DMS 273 (cell line): Measurements from ENCODE around the gene UBE2G2.

ENCODE experiments used
- DNase-seq: peaks from one replicate; lab custom pipeline; 2025; ENCODE audit not compliant: unreplicated experiment; lab: John Stamatoyannopoulos, UW

Gene UBE2G2

DNA sequence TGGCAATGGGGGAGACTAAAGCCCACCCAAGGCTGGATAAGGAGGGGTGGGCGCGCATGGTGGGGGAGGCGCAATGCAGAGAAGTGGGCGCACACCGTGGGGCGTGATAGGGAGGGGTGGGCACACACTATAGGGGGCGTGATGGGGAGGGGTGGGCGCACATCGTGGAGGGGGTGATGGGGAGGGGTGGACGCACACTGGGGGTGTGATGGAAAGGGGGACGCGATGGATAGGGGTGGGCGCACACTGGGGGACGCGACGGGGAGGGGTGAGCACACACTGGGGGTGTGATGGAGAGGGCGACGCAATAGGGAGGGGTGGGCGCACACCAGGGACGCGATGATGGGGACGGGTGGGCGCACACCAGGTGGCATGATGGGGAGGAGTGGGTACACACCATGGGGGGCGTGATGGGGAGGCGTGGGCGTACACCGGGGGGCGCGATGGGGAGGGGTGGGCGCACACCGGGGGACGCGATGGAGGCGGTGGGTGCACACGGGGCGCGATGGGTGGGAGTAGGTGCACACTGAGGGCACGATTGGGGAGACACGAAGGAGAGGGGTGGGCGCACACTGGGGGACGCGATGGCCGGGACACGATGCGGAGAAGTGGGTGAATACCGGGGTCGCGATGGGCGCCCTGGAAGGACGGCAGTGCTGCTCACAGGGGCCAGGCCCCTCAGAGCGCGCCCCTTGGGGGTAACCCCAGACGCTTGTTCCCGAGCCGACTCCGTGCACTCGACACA, 15.3 kb upstream of the UBE2G2 start:
- DNase-seq = no peak

DNA sequence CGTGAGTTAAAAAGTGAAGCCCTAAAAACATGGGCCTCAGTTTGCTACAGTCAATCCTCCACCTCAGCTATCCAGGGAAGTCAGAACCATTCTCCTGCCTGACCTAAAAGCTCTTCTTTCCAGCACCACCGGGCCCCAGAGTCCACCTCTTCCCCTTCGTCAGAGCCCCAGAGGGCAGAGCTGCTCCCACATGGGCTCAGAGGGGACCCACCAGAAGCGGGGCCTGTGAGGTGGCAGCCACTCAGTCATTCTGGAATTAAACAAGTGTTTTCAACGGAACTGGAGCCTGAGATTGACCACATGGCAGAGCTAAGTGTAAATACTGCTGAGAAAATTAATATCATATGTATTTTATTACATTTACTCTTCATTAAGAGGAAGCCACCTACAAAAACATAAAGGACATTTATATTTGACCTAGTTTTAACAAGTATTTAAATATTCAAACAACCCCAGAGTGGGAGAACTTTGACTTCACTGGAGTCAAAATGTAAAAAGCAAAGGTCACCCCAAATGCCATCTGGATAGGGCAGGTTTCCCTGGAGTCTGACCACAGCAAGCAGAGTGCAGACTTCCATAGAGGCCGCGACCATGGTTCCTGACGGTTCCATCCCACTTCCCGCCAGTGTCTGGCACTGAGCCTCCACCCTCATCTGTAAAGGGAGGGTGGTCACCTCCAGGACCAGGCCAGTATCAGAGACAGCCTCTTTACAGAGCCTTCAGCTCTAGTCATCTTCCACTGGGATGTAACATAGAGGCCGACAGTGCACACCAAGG, 14.4 kb upstream of the UBE2G2 start:
- DNase-seq = peak; percentile 21

DNA sequence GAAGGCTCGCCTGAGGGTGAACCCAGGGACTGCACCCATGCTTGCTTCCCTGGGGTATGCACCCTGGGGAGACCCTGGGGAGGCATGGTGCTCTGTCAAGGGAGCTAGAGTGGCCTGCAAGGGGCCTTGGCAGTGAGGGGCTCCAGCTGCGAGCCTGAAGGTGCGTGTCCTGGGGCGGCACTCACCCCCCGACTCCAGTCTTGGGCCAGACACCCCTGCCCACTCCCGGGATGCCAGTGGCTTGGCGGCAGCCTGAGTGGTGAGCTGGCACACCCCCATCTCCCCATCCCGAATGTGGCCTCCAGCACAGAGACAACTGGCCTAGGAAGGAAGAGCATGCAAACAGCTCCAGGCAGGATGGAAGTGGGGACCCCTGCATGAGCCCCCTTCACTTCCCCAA, 13.6 kb upstream of the UBE2G2 start:
- no peak for DNase-seq

DNA sequence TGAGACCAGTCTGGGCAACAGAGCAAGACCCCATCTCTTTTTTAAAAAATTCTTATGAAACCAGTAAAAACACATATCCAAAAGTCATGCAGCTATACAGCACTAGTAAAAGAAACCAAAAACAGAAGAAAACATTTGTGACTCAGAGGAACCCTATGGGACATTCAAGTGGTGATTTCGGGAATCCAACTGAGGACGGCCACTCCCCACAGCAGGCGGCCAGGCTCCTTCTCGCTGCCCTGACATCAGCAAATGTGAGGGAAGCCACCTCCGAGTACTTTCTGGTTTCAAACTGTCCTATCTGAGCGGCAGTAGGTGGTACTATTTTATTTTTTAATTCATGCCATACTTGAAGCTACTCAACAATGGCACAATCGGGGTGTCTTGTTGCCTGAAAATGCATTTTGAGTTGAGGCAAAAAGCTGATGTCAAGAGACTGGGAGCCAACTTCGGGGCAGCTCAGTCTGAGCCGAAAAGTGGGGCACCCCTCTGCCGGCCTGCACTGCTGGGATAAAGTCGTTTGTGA, 12.9 kb upstream of the UBE2G2 start:
- DNase-seq = no peak

DNA sequence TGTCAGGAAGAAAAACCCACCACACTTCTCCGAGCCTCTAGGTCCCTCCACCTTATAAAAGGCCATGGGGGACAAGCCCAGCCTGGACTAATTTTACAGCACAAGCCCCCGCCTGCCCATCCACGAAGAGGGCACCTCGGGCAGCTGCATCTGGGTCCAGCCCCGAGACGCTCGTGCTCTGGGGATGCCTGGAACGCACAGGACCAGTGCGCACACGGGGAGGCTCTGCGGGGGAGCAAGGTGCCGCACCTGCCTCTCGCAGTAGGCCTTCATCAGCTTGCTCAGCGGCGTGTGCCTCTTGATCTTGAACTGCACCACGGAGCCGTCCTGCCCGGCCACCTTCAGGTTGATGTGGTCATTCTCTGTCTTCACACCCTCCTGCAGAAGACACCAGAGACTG, 12.1 kb upstream of the UBE2G2 start:
- DNase-seq = no peak

DNA sequence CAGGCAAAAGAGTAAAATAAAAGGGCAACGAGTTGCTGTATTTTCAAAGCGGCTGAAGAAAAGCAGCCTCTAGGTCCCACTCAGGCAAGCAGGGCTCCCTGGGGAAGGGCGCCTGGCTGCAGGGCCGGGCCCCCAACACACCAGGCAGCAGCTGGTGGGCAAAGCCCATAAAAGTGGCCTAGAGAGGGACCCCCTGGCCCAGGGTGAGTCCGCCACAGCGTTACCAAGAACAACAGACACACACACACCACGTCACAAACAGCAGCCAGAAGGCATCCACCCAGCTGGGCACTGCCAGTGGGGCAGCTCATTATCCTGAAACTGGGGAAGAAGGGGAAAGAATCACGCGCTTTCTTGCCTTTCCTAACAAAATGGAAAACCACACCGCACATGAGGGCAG, 11.5 kb upstream of the UBE2G2 start:
- DNase-seq = no peak

DNA sequence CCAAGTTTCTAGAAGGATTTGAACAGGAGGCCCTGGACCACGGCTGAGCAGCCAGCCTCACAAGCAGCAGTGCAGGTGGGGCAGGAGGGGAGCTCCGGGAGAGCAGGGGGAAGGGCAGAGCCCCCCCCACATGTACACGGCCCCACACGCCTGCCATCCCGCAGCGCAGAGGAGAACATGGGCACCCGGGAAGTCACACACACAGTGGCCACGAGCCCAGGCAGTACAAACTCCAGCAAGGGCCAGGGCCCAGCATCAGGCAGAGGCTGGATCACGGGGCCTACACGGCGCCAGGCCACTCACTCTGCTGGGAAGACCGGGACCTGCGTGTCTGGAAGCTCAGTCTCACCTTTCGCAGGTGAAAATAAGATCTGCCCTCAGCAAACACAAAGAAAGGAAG, 11.0 kb upstream of the UBE2G2 start:
- no peak for DNase-seq

DNA sequence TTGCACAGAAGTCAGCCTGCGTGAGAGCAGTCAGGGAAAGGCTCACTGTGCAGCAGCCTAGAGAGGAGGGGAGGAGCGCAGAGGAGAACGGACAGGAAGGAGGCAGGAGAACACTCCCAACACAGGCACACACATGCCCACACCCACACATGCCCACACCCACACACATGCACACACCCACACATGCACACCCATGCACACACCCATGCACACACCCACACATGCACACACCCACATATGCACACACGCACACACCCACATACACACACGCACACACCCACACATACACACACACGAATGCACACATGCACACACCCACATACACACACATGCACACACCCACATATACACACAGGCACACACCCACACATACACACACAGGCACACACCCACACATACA, 9.2 kb upstream of the UBE2G2 start:
- no peak for DNase-seq

DNA sequence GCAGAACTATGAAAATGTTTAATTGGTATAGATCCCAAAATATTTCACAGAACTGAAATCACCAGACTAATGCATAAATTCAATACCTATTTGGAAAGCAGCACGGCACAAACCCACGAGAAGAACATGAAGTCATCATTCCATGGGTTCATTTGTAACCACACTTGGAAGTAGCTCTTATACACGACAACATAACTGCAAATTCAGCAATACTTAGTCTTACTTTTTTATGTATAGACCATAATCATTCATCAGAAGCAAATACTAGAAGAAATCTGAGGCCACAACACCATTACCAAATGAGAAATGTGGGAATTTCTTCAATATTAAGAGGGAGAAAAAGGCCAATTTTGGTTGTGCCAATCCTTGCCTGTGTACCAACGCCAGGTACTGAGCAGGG, 4.2 kb upstream of the UBE2G2 start:
- DNase-seq = no peak

DNA sequence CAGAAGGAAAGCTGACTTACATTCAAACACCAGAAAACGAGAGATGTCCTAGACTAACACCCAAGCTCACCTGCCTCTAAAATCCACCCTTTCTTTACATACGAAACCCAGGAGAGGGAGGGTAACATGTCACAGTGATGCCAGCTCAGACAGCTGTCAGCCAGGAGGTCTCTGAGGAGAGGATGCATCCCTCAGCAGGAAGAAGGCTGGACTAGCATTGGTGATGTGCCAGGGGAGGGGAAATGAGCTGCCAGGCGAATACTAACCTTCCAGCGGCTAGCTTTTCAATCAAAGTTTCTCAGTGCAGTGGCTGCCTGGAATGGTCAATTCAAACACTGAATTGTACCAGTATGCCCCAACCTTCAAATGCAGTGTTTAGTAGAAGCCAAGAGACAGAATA, 3.6 kb upstream of the UBE2G2 start:
- DNase-seq = peak; percentile 34

DNA sequence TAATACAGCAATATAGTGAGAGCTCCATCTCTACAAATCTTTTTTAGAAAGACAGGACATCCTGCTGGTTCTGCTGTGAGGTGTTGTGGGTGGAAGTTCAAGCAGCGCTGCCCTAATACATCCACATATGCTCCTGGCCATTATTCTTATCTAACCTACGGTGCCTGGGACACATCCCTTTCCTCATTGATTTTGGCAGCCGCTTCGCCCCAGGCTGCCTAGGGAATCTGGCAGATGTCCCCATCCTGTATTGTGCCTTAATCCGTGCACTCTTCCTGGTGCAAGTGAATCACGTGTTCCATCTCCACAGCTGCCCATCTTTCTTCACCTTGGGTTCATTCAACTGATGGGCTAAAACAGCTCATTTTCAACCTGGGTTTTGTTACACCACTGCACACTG, 3.1 kb upstream of the UBE2G2 start:
- DNase-seq = peak; percentile 64

DNA sequence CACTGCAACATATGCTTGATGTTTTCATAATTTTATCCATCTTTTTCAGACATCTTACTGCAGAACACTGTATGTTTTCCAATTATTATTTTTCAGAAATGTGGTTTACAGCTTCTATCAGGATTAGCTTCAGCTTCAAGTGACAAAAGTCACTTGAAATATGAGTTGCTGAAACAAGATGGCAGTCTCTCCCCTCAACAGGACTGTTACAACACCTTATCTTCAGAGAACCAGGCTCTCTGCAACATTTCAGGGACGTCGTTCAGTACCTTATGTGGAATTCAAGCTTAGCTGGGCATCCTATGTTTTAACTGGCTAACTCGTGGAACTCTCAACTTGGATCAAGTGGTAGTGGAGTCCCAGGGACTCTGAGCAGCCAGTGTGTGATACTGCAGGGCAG, 2.0 kb upstream of the UBE2G2 start:
- no peak for DNase-seq

DNA sequence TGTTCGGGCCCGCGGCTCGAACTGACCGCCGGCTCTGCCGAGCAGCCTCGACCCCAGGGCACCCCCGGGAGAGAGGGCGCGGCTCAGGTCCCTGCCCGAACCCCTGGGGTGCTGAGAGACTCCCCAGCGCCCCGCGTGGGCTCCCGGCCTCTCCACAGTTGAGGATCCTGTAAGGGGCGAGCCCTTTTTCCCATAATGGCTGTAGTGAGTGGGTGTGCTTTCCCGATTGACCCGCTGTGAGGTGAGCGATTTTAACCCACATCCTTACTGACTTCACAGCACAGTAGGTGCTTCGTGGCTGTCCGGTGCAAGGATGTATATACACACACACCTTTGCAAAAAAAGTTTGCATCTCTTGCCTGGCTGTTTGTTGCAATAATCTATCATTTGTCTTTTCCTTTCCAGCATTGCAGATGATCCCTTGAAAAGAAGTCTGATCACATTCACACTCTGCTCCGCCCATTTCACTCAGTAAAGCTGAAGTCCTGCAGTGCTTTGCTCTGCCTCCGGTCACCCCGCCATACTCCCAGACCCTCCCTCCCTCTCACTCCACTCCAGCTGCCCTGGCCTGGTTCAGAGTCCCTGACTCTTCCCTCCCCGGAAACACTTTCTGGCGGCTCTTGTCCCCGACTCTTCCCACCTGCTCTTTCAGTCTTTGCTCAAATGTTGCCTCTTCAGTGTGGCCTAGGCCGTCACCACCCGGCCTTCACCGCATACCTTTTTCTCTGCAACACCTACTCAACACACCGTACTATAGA, 955 bp upstream of the UBE2G2 start:
- DNase-seq = peak; percentile 54

DNA sequence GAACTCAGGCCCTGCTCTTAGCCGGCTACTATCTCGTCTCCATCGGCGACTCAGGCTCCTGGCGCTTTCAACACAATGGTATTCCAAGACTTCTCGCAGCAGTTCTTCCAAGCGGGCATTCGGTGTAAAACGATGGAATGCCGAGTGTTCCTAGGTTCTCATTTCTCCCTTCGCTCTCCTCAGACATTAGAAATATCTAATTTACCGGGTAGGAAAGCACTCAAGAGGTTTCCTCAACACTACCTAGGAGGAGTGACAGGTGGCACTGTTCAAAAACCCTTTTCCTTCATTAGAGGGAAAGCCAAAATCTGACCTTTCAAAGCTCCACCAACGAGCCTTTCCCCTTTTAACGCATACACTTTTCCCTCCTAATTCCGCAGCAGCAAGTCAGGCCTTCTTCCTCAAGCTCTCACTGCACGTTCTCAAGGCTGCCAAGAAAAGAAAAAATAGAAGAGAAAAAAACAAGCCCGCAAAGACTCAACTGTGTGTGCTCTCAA, 601 bp downstream of the UBE2G2 start:
- DNase-seq = peak; percentile 69

DNA sequence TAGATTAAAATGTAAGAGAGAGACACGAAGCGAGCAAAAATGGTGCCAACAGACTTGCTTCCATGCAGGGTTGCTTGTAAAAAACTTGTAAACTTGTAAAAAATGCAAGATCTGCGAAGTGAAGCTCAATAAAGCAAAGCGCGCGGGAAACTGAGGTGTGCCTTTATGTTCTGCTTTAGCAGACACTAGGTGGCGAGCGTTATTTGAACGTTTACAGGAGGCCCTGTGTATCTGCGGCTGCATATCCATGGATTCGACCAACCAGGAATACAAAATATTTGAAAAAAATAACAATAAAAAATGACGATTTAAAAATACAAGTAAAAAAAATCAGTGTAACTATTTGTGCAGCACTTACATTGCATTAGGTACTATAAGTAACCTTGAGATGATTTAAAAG, 1.5 kb downstream of the UBE2G2 start:
- no peak for DNase-seq

DNA sequence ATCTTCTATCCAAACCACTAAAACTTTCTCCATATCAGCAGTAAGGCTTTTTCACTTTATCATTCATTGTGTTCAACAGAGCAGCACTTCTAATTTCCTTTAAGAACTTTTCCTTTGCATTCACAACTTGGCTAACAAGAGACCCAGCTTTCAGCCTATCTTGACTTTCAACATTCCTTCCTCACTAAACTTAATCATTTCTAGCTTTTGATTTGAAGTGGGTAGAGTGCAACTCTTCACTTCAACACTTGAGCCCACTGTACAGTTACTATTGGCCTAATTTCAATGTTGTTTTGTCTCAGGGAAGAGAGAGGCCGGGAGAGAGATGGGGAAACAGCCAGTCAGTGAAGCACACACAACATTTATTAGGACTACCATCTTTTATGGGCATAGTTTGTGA, 2.0 kb downstream of the UBE2G2 start:
- DNase-seq = no peak

DNA sequence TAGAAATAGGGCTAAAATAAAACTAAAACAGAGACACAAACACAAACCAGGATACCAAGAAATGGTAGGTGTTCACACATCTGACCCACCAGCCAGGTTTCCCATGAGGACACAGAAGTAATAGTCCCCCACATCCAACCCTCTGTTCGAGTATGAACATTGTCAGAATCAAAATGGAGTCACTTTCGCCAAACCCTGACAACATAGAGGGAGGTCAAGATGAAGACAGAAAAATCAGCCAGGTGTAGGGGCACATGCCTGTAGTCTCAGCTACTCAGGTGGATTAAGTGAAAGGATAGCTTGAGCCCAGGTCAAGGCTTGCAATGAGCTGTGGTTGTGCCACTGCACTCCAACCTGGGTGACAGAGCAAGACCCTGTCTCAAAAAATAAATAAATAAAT, 3.8 kb downstream of the UBE2G2 start:
- DNase-seq = no peak

DNA sequence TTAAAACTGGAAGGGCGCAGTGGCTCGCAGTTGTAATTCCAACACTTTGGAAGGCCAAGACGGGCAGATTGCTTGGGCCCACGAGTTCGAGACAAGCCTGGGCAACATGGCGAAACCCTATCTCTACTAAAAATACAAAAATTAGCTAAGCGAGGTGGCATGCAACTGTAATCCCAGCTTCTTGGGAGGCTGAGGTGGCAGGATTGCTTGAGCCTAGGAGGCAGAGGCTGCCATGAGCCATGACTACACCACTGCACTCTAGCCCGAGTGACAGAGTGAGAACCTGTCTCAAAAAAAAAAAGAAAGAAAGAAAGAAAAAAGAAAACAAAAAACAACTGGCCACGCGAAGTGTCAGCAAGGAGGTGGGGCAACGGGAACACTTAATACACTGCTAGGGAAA, 6.3 kb downstream of the UBE2G2 start:
- DNase-seq = no peak

DNA sequence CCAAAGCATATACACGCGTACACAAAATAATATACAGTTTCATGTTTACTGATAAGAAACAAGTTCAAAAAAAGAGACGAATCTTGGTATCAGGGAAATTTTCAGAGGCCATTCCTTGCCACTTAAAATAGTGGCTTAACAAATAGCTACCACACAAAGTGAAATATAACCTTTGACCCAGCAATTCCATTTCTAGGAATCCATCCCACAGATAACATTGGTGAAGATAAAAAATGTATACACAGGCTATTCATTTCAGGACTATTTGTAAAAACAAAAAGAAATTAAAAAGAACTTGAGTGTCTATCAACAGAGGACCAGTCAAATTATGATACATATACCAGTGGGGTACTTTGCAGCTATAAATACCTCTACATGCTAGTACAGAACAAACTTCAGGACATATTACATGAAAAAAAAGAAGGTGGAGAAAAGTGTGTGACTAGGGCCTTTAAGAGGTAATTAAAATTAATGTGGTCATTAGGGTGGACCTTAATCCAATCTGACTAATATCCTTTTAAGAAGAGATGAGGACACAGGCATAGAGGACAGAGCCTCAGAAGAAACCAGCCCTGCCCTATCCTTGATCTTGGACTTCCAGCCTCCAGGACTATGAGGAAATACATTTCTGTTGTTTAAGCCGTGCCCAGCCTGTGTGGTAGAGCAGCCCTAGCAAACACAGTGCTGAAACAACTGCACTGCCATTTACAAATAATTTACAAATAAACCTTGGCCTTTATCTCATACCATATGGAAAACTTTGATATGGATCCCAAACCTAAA, 7.8 kb downstream of the UBE2G2 start:
- no peak for DNase-seq

DNA sequence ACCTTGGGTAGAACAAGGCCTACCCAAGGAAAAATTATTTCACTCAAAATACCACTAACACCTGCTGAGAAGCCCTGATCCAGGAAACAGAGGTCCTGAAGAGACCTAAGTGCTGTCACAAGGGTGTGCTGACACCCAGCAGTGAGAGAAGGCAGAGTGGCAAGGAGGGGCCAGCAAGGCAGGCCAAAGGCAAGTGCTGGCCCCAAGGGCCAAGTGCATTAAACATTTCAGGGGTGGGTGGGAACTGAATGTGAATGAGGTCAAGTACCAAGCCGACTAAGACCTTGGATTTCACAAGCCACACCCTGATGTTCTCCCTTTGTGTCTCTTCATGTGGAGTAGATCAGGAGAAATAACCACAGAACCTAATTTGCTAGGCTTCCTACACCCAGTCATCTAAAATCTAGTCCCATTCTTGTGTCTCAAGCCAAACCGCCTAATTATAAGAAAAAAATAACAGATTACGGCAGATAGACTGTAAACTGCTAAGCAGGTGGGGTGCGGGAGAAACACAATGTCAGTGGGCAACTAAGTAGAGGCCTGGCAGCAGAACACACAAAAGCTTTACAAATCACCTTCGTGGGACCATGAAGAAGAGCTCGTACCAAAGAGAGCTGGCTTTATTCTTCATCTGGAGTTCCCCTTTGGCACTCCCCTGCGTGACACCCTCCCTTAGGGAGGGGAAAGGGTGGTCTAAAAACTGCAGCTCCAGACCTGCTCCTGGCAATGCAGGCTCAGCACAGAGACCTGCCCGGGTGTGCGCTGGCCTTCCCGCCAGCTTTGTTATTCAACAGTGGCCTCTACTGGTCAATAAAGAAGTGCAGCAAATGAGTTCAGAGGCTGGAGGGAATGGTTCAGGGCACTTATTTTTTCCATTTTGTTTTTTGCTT, 8.7 kb downstream of the UBE2G2 start:
- peak; percentile 78 for DNase-seq
